ENCODE measurements around the gene PABPC1L. TPM values are rescaled to one million over a fixed set of nuclear protein-coding genes. Genes with fewer than 3 reads are reported as not detected.
"Not testable (repeated sequence)": the region's sequence is repeated elsewhere in the genome, so short reads cannot be mapped to it uniquely, and the experiment has no call there.

PABPC1L gene
- total RNA-seq, 6 experiments from 2014 or later = 14.4 to 22.4 (median 16.6) TPM

DNA sequence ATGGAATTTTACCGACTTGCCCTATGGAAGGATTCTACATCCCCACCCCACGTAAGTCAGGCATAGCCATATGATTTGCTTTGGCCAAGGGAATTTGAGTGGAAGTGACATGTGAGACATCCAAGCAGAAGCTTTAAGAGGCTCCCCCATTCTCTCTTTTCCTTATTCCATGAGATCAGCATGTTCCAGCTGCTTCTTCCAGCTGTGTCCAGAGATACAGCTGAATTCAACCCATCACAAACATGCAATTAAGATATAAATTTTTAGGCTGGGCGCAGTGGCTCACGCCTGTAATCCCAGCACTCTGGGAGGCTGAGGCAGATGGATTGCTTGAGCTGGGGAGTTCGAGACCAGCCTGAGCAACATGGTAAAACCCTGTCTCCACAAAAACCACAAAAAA is 40.4 kb upstream of the PABPC1L start:
- H3K36me3 Mint-ChIP-seq (ENCODE audit: low read depth) = no peaks in the 10 kb centered on the region
- TF ChIP-seq, protein P1, sequence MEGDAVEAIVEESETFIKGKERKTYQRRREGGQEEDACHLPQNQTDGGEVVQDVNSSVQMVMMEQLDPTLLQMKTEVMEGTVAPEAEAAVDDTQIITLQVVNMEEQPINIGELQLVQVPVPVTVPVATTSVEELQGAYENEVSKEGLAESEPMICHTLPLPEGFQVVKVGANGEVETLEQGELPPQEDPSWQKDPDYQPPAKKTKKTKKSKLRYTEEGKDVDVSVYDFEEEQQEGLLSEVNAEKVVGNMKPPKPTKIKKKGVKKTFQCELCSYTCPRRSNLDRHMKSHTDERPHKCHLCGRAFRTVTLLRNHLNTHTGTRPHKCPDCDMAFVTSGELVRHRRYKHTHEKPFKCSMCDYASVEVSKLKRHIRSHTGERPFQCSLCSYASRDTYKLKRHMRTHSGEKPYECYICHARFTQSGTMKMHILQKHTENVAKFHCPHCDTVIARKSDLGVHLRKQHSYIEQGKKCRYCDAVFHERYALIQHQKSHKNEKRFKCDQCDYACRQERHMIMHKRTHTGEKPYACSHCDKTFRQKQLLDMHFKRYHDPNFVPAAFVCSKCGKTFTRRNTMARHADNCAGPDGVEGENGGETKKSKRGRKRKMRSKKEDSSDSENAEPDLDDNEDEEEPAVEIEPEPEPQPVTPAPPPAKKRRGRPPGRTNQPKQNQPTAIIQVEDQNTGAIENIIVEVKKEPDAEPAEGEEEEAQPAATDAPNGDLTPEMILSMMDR (IDR thresholded peaks at IDR 0.05) = no peak
- H3K4me1 Mint-ChIP-seq (ENCODE audit: low read depth) = peaks cover 14% of the 10 kb centered on the region
- DNase-seq = no peak
- H3K27ac Mint-ChIP-seq = no peak overlapping the region
- no peaks in the 10 kb centered on the region for H3K9me3 Mint-ChIP-seq
- no peak overlapping the region for H3K4me3 Mint-ChIP-seq
- H3K27me3 Mint-ChIP-seq (ENCODE audit: insufficient read depth) = peaks cover 12% of the 10 kb centered on the region

DNA sequence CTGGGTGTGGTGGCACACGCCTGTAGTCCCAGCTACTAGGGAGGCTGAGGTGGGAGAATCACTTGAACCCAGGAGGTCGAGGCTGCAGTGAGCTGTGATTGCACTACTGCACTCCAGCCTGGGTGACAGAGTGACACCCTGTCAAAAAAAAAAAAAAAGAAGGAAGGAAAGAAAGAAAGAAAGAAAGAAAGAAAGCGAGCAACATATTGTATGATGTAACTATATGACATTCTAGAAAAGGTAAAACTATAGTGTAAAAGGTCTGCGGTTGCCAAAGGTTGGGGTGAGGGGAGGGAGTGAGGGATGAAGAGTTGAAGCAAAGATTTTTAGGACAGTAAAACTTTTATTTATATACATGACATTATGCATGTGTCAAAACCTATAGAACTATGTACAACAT is 27.5 kb upstream of the PABPC1L start:
- not testable (repeated sequence) for H3K4me3 Mint-ChIP-seq, H3K27ac Mint-ChIP-seq, H3K9me3 Mint-ChIP-seq, DNase-seq
- Mint-ChIP-seq H3K36me3 (ENCODE audit: low read depth) (peaks cover 12% of the 10 kb centered on the region), H3K4me1 (ENCODE audit: low read depth) (peaks cover 22% of the 10 kb centered on the region), H3K27me3 (ENCODE audit: insufficient read depth) (peaks cover 13% of the 10 kb centered on the region)

DNA sequence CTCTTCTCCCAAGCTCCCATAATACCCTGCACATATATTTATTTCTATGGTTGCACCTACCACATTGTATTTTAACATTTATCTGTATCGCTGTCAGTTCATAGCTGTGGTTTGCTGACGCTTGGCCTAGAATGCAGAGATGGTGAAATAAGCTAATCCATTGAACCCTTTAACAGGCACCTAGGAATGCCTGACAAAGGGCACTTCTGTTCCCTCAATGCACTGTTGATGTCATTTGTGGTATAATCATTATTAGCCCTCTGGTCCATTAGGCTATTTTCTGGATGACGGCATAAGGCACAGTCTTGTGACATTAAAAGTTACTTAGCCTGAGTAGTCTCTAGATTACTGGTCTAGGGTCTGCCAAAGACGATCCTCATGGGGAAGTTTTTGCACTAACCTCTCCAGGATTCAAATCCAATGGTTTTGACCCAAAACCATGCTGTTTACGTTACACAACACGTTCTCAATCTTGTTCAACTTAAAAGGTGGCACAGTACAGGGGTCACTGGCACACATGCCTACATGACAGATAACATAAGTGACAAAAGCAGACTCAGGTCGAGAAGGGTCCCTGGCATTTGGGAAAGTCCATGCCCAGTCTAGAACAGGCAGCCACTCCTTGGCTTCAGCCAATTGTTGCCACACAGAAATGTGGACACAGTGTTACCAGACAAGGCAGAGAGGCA is 26.5 kb upstream of the PABPC1L start:
- Mint-ChIP-seq H3K4me3 (no peak overlapping the region), H3K27me3 (ENCODE audit: insufficient read depth) (peaks cover 9% of the 10 kb centered on the region), H3K4me1 (ENCODE audit: low read depth) (peaks cover 32% of the 10 kb centered on the region), H3K9me3 (no peaks in the 10 kb centered on the region), H3K27ac (no peak overlapping the region), H3K36me3 (ENCODE audit: low read depth) (peaks cover 13% of the 10 kb centered on the region)
- TF ChIP-seq, protein P1 (IDR thresholded peaks at IDR 0.05) = no peak
- DNase-seq = no peak

DNA sequence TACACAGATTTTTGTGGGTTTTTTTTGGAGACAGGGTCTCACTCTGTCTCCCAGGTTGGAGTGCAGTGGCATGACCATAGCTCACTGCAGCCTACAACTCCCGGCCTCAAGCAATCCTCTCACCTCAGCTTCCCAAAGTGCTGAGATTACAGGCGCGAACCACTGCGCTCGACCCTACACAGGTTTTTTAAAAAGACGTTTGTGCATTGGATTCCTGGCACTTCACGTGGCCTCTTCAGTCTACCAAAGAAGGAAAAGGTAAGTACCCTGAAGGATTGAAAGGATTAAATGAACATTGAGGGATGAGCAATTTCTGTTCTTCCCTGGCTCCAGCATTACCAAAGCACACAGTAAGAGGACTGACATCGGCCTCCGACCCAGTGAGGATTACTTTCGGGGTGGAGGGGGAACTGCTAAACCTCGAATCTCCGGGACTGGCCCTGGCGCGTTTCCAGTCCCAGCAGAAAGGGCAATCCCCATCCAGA is 24.9 kb upstream of the PABPC1L start:
- Mint-ChIP-seq H3K36me3 (ENCODE audit: low read depth) (peaks cover 27% of the 10 kb centered on the region), H3K4me1 (ENCODE audit: low read depth) (peaks cover 48% of the 10 kb centered on the region), H3K9me3 (no peaks in the 10 kb centered on the region), H3K4me3 (peak overlapping the region; percentile 95), H3K27me3 (ENCODE audit: insufficient read depth) (peaks cover 5% of the 10 kb centered on the region), H3K27ac (peak overlapping the region; percentile 74)
- DNase-seq = no peak
- TF ChIP-seq, protein P1 (IDR thresholded peaks at IDR 0.05) = no peak

DNA sequence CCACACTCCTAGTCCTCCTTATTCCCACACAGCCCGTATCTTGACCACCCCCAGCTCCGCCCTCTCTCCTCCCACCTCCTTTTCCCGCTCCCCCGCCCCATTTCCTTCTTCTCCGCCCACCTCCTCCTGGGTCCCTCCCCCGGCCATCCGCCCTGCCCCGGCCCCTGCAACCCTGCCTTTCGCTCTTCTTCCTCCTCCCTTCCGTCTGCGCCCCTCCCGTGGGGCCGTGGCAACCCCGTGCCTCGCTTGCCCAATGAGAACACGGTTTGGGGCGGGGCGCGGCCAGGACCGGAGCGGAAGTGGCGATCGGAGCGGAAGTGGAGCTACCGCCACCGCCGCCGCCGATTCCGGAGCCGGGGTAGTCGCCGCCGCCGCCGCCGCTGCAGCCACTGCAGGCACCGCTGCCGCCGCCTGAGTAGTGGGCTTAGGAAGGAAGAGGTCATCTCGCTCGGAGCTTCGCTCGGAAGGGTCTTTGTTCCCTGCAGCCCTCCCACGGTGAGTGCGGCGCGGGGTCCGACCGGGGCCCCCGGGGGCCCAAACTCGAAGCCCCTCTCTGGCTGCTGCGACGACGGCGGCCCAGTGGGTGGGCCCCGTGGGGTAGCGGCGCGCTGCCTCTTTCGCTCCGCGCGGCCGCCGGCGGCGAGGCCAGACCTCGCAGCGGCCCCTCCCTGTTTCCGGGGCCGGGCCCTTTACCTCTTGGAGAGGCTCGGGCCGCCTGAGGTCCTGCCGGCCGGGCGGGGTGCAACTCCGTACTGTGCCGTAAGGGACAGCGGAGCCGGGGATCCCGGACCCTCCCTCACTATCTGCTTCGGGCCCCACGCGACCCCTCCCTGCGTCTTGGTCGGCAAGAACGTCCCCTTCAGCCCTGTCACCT is 24.2 kb upstream of the PABPC1L start, which contains the start of gene YWHAB:
Gene YWHAB (plus strand): TSS at position 314 of the 874 bp plus-strand sequence. CDS start 15,829 bp downstream, outside the sequence.
- DNase-seq = peak; percentile 97
- TF ChIP-seq, protein P1 (IDR thresholded peaks at IDR 0.05) = peak; percentile 56
- Mint-ChIP-seq H3K27me3 (ENCODE audit: insufficient read depth) (peaks cover 5% of the 10 kb centered on the region), H3K36me3 (ENCODE audit: low read depth) (peaks cover 28% of the 10 kb centered on the region), H3K4me1 (ENCODE audit: low read depth) (peaks cover 49% of the 10 kb centered on the region), H3K4me3 (peak within 1 kb of the TSS; percentile 96), H3K9me3 (no peaks in the 10 kb centered on the region), H3K27ac (peak within 1 kb of the TSS; percentile 92)

Measured in HFFc6 (cell line).